Small intestine (tissue), 16 donors: Measurements from ENCODE around the gene MPZL2. TPM values are rescaled to one million over a fixed set of nuclear protein-coding genes. Genes with fewer than 3 reads are reported as not detected.
A peak's percentile ranks its signal among the peaks of the same experiment; 100 is the strongest.
"Not testable (repeated sequence)": the region's sequence is repeated elsewhere in the genome, so short reads cannot be mapped to it uniquely, and the experiment has no call there.

Experiments
- DNase-seq, 2 donors: peaks; one replicate each; pipeline versions ENCODE4 v3.0.0 to v3.0.0-alpha.2; 2013
- FAIRE-seq: peaks from 2 replicates; lab custom pipeline; 2012; peaks lifted over from hg19 to GRCh38; lab: Jason Lieb, UNC
- H3K27ac ChIP-seq, 3 donors: one replicate each; pipeline ENCODE4 v1.5.1; 2013; ENCODE audit warnings: low read length in 2 of 3, mild to moderate bottlenecking in 2 of 3, control low read depth in 1 of 3, inconsistent platforms in 1 of 3, low read depth in 1 of 3, moderate library complexity in 1 of 3
- H3K27me3 ChIP-seq, 3 donors: one replicate each; pipeline ENCODE4 v1.6.1; 2013; ENCODE audit warnings: low read length in 3 of 3, inconsistent platforms in 1 of 3; ENCODE audit not compliant: control insufficient read depth in 3 of 3, insufficient read depth in 3 of 3
- H3K36me3 ChIP-seq, 3 donors: one replicate each; pipeline ENCODE4 v1.6.1; 2013; ENCODE audit warnings: low read length in 3 of 3, inconsistent platforms in 1 of 3, low read depth in 1 of 3, mild to moderate bottlenecking in 1 of 3, moderate library complexity in 1 of 3; ENCODE audit not compliant: control insufficient read depth in 3 of 3, insufficient read depth in 2 of 3
- H3K4me1 ChIP-seq, 3 donors: one replicate each; pipeline ENCODE4 v1.6.1; 2013; ENCODE audit warnings: low read length in 2 of 3, inconsistent platforms in 1 of 3, low read depth in 1 of 3, mild to moderate bottlenecking in 1 of 3, moderate library complexity in 1 of 3; ENCODE audit not compliant: control insufficient read depth in 3 of 3, insufficient read depth in 2 of 3
- H3K4me3 ChIP-seq, 3 donors: one replicate each; pipeline ENCODE4 v1.5.1; 2013; ENCODE audit warnings: low read length in 3 of 3, control low read depth in 1 of 3, inconsistent platforms in 1 of 3, low read depth in 1 of 3, mild to moderate bottlenecking in 1 of 3, moderate library complexity in 1 of 3
- H3K9me3 ChIP-seq, 2 donors: one replicate each; pipeline ENCODE4 v1.6.1; 2013; ENCODE audit warnings: low read depth in 1 of 2, low read length in 1 of 2; ENCODE audit not compliant: control insufficient read depth in 2 of 2, insufficient read depth in 1 of 2
- WGBS, 3 donors: extraction: QIAGEN DNeasy Blood & Tissue Kit; methylation state at CpG; one replicate each; pipeline ENCODE4 v1.1.7; 2013; 5-methylcytosine and 5-hydroxymethylcytosine counted together
- long read RNA-seq, 10 donors: transcript quantifications; one replicate each; lab custom pipeline, GENCODE V29; 2026
- polyA plus RNA-seq, 4 donors: library from polyadenylated mRNA; stranded (reverse) in 3 of 4; unstranded in 1 of 4; fragments of 200-250 nt in 3 of 4; fragments of 120-200 nt in 1 of 4; gene quantifications; one replicate each; pipeline versions ENCODE4 v1.2.1 to v1.2.3, GENCODE V29; 2013
- donor health status: healthy with polysubstance abuse.
- donor health status: control.
- donor health status: control.
- donor health status: Bipolar disorder and iron deficiency.
- donor health status: healthy.

Gene MPZL2
- polyA plus RNA-seq, result 10 to 100 TPM in 2 of 4 donors, 1 to 10 TPM in 2; 1.6 to 44.2 (median 15.3) TPM
- long read RNA-seq, donor 1, transcript MPZL2-201 (6 exons, 2,620 nt), result major isoform, 16 of 36 reads
- long read RNA-seq, donor 1, transcript MPZL2-206 (4 exons, 1,531 nt), result minor isoform, 7 of 36 reads
- long read RNA-seq, donor 1, transcript MPZL2-202 (5 exons, 1,370 nt), result minor isoform, 7 of 36 reads
- long read RNA-seq, donor 1, partial matches to known transcripts, result 0 of 36 reads
- long read RNA-seq, donor 1, other reads (novel, unspliced or antisense), result 0 of 36 reads
- long read RNA-seq, donor 2, partial matches to known transcripts, result 0 of 4 reads
- long read RNA-seq, donor 2, other reads (novel, unspliced or antisense), result 0 of 4 reads
- long read RNA-seq, donor 3, partial matches to known transcripts, result 12 of 15 reads
- long read RNA-seq, donor 3, other reads (novel, unspliced or antisense), result 0 of 15 reads
- long read RNA-seq, donor 4, result 0 reads
- long read RNA-seq, donor 5, partial matches to known transcripts, result 0 of 4 reads
- long read RNA-seq, donor 5, other reads (novel, unspliced or antisense), result 0 of 4 reads
- long read RNA-seq, donor 6, partial matches to known transcripts, result 0 of 6 reads
- long read RNA-seq, donor 6, other reads (novel, unspliced or antisense), result 0 of 6 reads
- long read RNA-seq, donor 7, result 0 reads
- long read RNA-seq, donor 8, partial matches to known transcripts, result 0 of 2 reads
- long read RNA-seq, donor 8, other reads (novel, unspliced or antisense), result 0 of 2 reads
- long read RNA-seq, donor 9, partial matches to known transcripts, result 0 of 3 reads
- long read RNA-seq, donor 9, other reads (novel, unspliced or antisense), result 0 of 3 reads
- long read RNA-seq, donor 10, transcript MPZL2-201 (6 exons, 2,620 nt), result major isoform, 14 of 21 reads
- long read RNA-seq, donor 10, partial matches to known transcripts, result 0 of 21 reads
- long read RNA-seq, donor 10, other reads (novel, unspliced or antisense), result 0 of 21 reads

DNA sequence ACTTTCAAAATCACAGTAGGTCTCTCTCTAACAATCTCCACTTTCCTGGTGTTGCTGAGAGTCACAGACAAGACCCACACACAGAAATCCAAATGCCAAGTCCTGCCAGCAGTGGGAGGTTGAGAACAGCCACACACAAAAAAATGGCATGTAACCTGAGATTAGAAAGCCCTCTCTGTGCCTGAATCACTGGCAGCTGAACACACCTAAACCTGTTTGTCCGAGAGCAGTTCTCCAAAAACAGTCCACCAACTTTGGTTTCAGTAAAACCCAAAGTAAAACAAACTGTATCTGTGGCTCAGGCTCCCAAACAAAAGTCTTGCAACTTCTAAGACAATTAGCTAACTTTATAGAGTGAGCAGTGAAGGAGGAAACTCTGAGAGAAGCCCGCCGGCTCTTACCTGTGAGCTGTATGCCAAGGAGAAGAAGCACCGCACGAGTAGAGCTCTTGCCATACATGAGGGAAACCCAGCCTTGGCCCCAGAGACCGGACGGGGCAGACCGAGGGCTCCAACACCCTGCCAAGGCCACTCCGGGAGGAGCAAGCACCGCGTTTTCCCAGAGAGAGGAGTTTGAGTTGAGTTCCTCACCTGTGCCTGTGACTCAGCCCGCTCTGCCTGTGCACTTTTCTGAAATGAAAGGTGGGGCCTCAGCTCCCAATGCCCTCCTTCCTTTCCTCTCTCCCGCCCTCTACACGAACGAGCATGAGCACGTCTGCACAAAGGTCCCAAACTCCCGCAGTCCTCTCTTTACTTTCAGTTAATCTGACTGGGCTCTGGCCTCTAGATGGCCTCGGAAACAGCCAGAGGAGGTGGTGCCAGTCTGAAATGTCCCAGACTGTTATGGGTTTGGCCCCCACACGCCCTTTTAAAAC, at the start of gene MPZL2:
Gene MPZL2 (minus strand): TSS at position 603 of the 874 bp plus-strand sequence. CDS start 144 bp downstream, at position 459.
- no peak for FAIRE-seq
- H3K27ac ChIP-seq, result peak within 1 kb of the TSS; percentile 66 to 89 (median 82)
- peaks cover 0 to 22% (median 6%) of the 10 kb centered on the region in 3 donors for H3K4me1 ChIP-seq
- peaks cover 0 to 9% (median 0%) of the 10 kb centered on the region in 3 donors for H3K36me3 ChIP-seq
- 7 to 10% (median 8%) methylated on average over 19 of the region's 19 CpGs for WGBS, 3 donors
- no peaks in the 10 kb centered on the region for H3K9me3 ChIP-seq
- DNase-seq, result peak; percentile 82 to 93
- H3K4me3 ChIP-seq, result peak within 1 kb of the TSS; percentile 38 to 53 (median 48)
- no peaks in the 10 kb centered on the region for H3K27me3 ChIP-seq

DNA sequence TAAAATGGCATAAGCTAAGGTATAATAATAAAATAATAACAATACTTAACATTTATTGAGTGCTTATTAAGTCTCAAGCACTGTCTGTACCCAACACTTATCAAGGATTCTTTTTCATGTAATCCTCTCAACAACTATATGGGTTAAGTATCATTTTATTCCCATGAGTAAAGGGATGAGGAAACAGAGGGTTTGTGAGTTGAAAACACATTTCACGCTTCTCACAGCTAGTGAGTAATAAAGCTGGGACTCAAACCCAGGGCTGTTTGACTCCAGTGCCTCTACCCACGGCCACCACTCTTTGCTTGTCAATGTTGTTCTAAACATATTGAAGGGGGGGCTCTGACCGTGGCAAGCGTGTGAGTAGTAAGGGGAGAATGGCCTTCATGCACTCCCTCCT, 49.1 kb upstream of the MPZL2 start:
- DNase-seq (no peak), FAIRE-seq (no peak)
- Histone ChIP-seq H3K9me3 (no peaks in the 10 kb centered on the region), H3K4me3 (no peak overlapping the region), H3K27me3 (peaks cover 0 to 4% (median 0%) of the 10 kb centered on the region in 3 donors), H3K4me1 (peaks cover 0 to 12% (median 4%) of the 10 kb centered on the region in 3 donors), H3K27ac (no peak overlapping the region), H3K36me3 (no peaks in the 10 kb centered on the region)
- WGBS, 3 donors, result 65 to 83% (median 74%) methylated on average over 4 of the region's 4 CpGs

DNA sequence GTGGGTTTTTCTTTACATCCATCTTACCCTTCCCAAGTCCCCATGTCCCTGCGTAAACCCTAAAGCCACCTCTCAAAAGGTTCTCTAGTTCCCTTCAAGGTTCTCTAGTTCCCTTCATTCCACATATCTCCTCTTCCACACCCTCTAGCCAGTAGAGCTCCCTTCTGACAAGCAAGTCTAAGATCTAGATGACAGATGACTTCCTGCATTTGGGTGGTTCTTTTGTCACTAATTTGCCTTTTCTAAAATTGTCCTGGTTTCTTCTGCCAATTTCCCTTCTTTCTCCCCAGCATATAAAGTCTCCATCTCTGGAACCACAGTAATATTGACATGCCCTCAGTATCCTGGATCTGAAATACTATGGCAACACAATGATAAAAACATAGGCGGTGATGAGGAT, 48.2 kb upstream of the MPZL2 start:
- Histone ChIP-seq H3K27me3 (peaks cover 0 to 4% (median 0%) of the 10 kb centered on the region in 3 donors), H3K36me3 (no peaks in the 10 kb centered on the region), H3K9me3 (no peaks in the 10 kb centered on the region), H3K4me3 (no peak overlapping the region), H3K4me1 (peaks cover 0 to 12% (median 4%) of the 10 kb centered on the region in 3 donors), H3K27ac (no peak overlapping the region)
- no peak for FAIRE-seq
- no peak for DNase-seq
- 91 to 92% (median 91%) methylated on average over 2 of the region's 2 CpGs for WGBS, 3 donors

DNA sequence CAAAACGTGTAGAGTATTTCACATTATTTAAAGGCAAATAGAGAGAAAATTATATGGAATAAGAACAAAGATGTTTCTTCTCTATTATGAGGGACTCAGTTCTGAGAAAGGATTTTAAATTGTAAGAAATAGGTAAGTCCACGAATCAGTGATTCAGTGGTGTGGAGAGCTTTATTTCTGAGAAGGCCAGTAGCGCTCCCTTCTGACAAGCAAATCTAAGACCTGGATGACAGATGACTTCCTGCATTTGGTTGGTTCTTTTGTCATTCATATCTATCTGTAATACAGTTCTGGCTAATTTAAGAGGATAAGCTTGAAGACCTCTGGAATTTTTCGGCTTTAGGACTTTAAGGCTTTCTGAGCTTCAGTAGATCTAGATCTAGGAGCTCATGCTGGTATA, 47.4 kb upstream of the MPZL2 start:
- no peak for FAIRE-seq
- DNase-seq, result no peak

DNA sequence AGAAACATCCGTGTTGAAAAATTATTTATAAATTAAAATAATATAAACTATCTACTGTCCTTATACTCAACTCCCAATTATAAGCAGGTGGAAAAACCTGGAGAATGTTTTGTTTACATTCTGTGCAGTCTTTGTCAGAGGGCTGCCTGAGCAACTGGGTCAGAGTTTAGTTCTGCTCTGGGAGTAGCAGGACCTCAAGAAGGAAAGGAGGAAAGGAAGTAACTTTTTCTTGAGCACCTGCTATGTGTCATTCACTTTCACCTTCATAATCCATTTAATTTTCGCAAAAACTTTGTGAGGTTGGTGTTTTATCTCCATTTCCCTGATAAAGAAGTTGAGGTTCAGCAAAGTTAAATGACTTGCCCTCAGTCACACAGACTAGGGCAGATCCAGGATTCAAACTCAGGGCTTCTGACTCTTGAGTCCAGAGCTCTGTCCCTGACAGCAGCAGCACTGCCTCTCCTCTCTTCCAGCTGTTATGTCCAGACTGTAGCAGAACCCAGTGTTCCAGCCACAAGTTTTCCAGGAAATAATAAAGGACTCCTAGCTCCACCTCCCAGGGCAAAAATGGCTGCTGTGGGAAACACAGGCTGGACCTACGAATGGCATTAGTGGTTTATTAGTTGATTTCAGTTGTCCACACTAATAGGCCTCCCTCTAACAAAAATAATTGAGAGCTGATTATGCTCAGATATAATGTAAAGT, 46.8 kb upstream of the MPZL2 start:
- H3K27ac ChIP-seq, result no peak overlapping the region
- no peaks in the 10 kb centered on the region for H3K36me3 ChIP-seq
- no peaks in the 10 kb centered on the region for H3K9me3 ChIP-seq
- peaks cover 0 to 4% (median 0%) of the 10 kb centered on the region in 3 donors for H3K27me3 ChIP-seq
- no peak overlapping the region for H3K4me3 ChIP-seq
- no peak for FAIRE-seq
- WGBS, 3 donors, result 42 to 54% (median 46%) methylated on average over 3 of the region's 3 CpGs
- peaks cover 0 to 9% (median 4%) of the 10 kb centered on the region in 3 donors for H3K4me1 ChIP-seq
- no peak for DNase-seq

More for the DNA sequence above, 47.4 kb upstream of the MPZL2 start:
- H3K4me3 ChIP-seq, result no peak overlapping the region
- 71 to 73% (median 73%) methylated on average over 4 of the region's 4 CpGs for WGBS, 3 donors
- no peaks in the 10 kb centered on the region for H3K9me3 ChIP-seq
- H3K27ac ChIP-seq, result no peak overlapping the region
- peaks cover 0 to 4% (median 0%) of the 10 kb centered on the region in 3 donors for H3K27me3 ChIP-seq
- H3K36me3 ChIP-seq, result no peaks in the 10 kb centered on the region
- peaks cover 0 to 9% (median 4%) of the 10 kb centered on the region in 3 donors for H3K4me1 ChIP-seq

DNA sequence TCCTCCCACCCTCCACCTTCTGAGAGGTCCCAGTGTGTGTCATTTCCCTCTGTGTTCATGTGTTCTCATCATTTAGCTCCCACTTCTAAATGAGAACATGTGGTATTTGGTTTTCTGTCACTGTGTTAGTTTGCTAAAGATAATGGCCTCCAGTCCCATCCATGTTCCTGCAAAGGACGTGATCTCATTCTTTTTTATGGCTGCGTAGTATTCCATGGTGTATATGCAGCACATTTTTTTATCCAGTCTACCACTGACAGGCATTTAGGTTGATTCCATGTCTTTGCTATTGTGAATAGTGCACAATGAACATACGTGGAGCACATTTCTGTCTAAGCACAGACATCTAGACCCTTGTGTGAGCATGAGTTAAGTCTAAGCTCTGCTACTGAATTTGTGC, 46.2 kb upstream of the MPZL2 start:
- DNase-seq (no peak), FAIRE-seq (no peak)
- Histone ChIP-seq H3K27me3 (peaks cover 0 to 4% (median 0%) of the 10 kb centered on the region in 3 donors), H3K27ac (no peak overlapping the region), H3K4me3 (no peak overlapping the region), H3K36me3 (no peaks in the 10 kb centered on the region), H3K9me3 (no peaks in the 10 kb centered on the region), H3K4me1 (peaks cover 0 to 6% (median 3%) of the 10 kb centered on the region in 3 donors)
- 91 to 97% (median 94%) methylated on average over 3 of the region's 3 CpGs for WGBS, 3 donors

DNA sequence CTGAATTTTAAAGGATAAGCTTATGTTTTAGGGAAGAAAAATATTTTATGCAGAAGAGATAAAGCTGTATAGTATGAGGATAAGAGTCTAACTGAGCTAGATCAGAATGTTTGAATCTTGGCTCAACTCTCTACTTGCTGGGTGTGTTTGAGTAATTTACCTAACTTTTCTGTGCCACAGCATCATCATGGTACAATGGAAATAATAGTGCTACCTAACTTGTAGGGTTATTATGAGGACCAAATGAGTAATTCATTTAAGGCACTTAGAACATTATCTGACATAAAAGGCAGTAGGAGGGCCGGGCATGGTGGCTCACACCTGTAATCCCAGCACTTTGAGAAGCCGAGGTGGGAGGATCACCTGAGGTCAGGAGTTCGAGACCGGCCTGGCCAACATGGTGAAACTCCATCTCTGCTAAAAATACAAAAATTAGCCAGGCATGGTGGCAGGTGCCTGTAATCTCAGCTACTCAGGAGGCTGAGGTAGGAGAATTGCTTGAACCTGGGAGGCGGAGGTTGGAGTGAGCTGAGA, 45.0 kb upstream of the MPZL2 start:
- H3K36me3 ChIP-seq, H3K4me1 ChIP-seq, H3K27me3 ChIP-seq, H3K27ac ChIP-seq, FAIRE-seq, H3K4me3 ChIP-seq, H3K9me3 ChIP-seq, DNase-seq: not testable (repeated sequence)
- WGBS, 3 donors, result 87 to 93% (median 87%) methylated on average over 5 of the region's 5 CpGs
